Stomach (tissue), 9 donors: Measurements from ENCODE around the gene ZC3H14. TPM values are rescaled to one million over a fixed set of nuclear protein-coding genes. Genes with fewer than 3 reads are reported as not detected.

ENCODE experiments used
- DNase-seq, 2 donors: peaks; one replicate each; pipeline versions ENCODE4 v3.0.0 to v3.0.0-alpha.2; 2013 to 2019
- H3K27ac ChIP-seq, 5 donors: fragments of 200-600 bp in 4 of 5; sonication (generic) in 4 of 5; one replicate each; pipeline ENCODE4 v1.5.1; 2013 to 2019; ENCODE audit warnings: mild to moderate bottlenecking in 1 of 5, moderate library complexity in 1 of 5
- H3K27me3 ChIP-seq, 3 donors: fragments of 200-600 bp; sonication (generic); one replicate each; pipeline ENCODE4 v1.5.1; 2017 to 2019; ENCODE audit warnings: mixed run types in 1 of 3
- H3K36me3 ChIP-seq, 4 donors: fragments of 200-600 bp; sonication (generic); 1 replicate in 3 of 4; 2 replicates in 1 of 4; pipeline ENCODE4 v1.5.1; 2016 to 2019
- H3K4me1 ChIP-seq, 4 donors: fragments of 200-600 bp; sonication (generic); one replicate each; pipeline ENCODE4 v1.5.1; 2016 to 2019
- H3K4me3 ChIP-seq, 4 donors: fragments of 200-600 bp; sonication (generic) in 3 of 4; one replicate each; pipeline ENCODE4 v1.5.1; 2016 to 2019; ENCODE audit warnings: mild to moderate bottlenecking in 1 of 4
- H3K9me3 ChIP-seq, 4 donors: fragments of 200-600 bp; sonication (generic); one replicate each; pipeline ENCODE4 v1.5.1; 2016 to 2019
- CTCF ChIP-seq, 7 experiments: fragments of 450-650 bp in 4 of 7; fragments of 200-600 bp in 3 of 7; sonication (generic) in 3 of 7; IDR thresholded peaks; one replicate each; pipeline ENCODE4 v1.5.1; 2016 to 2019; ENCODE audit warnings: antibody characterized with exemption in 7 of 7, control low read depth in 2 of 7, mild to moderate bottlenecking in 1 of 7
- EP300 ChIP-seq: sonication (generic); formaldehyde crosslinking; IDR thresholded peaks from one replicate; pipeline ENCODE4 v1.6.1; 2017; ENCODE audit warnings: antibody characterized with exemption
- POLR2A ChIP-seq, 4 donors: fragments of 450-650 bp; IDR thresholded peaks; one replicate each; pipeline ENCODE4 v1.6.1; 2016; ENCODE audit warnings: antibody characterized with exemption in 4 of 4, control low read depth in 2 of 4, mild to moderate bottlenecking in 1 of 4, moderate library complexity in 1 of 4
- POLR2AphosphoS5 ChIP-seq, 3 donors: sonication (generic); formaldehyde crosslinking; IDR thresholded peaks; one replicate each; pipeline ENCODE4 v1.6.1; 2016; ENCODE audit warnings: antibody characterized with exemption in 3 of 3
- WGBS, 5 donors: extraction: QIAGEN DNeasy Blood & Tissue Kit in 3 of 5; methylation state at CpG; one replicate each; pipeline versions ENCODE4 v1.1.5 to v1.1.7; 2013 to 2018; 5-methylcytosine and 5-hydroxymethylcytosine counted together
- intact Hi-C: fragments of 100-400 bp; cut with DNase I; formaldehyde crosslinking; loops from one replicate; pipeline ENCODE4 v1.15.1; 2023; ENCODE audit warnings: low total_unique reads
- polyA plus RNA-seq, 3 donors: library from polyadenylated mRNA; stranded (reverse); fragments of 200-250 nt; gene quantifications; one replicate each; pipeline ENCODE4 v1.2.3, GENCODE V29; 2013
- total RNA-seq, 5 donors: library from RNA; depleted of rRNA; stranded (reverse); fragments of >200 nt; gene quantifications; one replicate each; pipeline versions ENCODE4 v1.1.0 to v1.2.3, GENCODE V29; 2014 to 2016
- donor health status: healthy with polysubstance abuse.
- donor health status: Bipolar disorder and iron deficiency.
- donor health status: healthy.

ZC3H14 gene
- total and polyA plus RNA-seq, 8 donors: 18.0 to 83.9 (median 62.2) TPM

DNA sequence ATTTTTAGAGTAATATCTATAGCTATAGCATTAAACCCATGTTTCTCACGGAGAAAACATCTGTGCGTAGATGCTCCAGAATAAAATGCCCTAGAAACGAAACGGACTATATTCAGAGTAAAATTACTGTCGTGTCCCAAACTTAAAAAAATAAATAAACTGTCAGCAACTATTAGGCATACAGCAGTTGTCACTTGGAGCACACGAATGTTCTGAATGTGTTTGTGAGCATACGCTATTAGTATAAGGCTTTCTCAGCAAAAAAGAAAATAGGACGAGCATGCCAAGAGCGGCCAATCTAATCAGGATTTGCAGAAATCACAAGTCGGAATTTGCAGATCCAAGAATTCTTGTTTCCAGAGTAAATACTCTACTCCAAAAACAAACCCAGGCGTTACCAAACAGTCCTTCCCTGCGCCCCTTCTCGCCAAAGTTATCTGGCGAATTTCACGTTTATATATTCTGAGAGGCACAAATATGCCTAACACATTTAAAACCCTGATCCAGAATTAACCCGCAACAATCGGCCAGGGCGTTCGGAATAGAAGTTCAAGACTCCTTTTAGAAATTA is 8.9 kb upstream of the ZC3H14 start:
- no peaks in the 10 kb centered on the region for H3K9me3 ChIP-seq
- peaks cover 21 to 53% (median 48%) of the 10 kb centered on the region in 4 donors for H3K4me1 ChIP-seq
- WGBS, 5 donors: 2 to 3% (median 2%) methylated on average over 19 of the region's 19 CpGs
- intact Hi-C loops: no loop called here
- TF ChIP-seq POLR2A (IDR thresholded peaks at IDR 0.05): no peak
- H3K27me3 ChIP-seq: peaks cover 0 to 29% (median 0%) of the 10 kb centered on the region in 3 donors
- peak overlapping the region; percentile 61 to 76 (median 72) for H3K4me3 ChIP-seq
- peak overlapping the region; percentile 89 to 95 (median 91) for H3K27ac ChIP-seq
- H3K36me3 ChIP-seq: peaks cover 0 to 12% (median 10%) of the 10 kb centered on the region in 4 donors
- peak in 1 of 2 donors; percentile 48 for DNase-seq

- TF ChIP-seq POLR2A (IDR thresholded peaks at IDR 0.05) (peak in 1 of 4 donors; percentile 26), CTCF (IDR thresholded peaks at IDR 0.05) (no peak), EP300 (no peak), POLR2AphosphoS5 (IDR thresholded peaks at IDR 0.05) (peak in 2 of 3 donors; percentile 33 to 63)
- 0 to 1% (median 0%) methylated on average over 53 to 103 of the region's 103 CpGs for WGBS, 5 donors
- Histone ChIP-seq H3K4me3 (peak within 1 kb of the TSS; percentile 61 to 76 (median 72)), H3K27me3 (peaks cover 0 to 29% (median 0%) of the 10 kb centered on the region in 3 donors), H3K36me3 (peaks cover 0 to 5% (median 5%) of the 10 kb centered on the region in 4 donors), H3K27ac (peak within 1 kb of the TSS; percentile 89 to 95 (median 91)), H3K4me1 (peaks cover 21 to 46% (median 43%) of the 10 kb centered on the region in 4 donors), H3K9me3 (no peaks in the 10 kb centered on the region)
- peak; percentile 76 to 93 for DNase-seq
- intact Hi-C loops: no loop called here
Measured at GRCh38 chr14:88554457-88555286, 8.2 kb upstream of the ZC3H14 start, which contains the start of gene PTPN21. TSS of gene PTPN21 (minus strand) at chr14:88555007. CDS start at chr14:88550417, 4,590 bp downstream.

DNA sequence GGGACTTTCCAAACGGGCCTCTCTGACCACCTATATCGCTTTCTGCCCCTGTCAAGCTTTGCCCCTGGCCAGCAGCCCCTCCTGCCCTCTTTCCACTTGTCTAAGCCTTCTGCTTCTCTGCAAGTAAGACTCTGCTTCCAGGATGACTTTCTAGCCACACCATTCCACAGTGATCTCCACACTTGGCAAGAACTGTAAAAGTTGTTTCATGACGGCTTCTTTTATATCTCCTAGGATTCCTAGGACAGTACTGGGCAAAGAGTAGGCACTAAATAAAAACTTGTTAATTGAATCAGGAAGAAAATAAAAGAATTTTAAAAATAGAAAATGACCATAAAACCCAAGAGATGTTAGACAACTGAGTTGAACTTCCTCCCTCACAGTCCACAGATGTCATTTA is 6.3 kb upstream of the ZC3H14 start:
- Histone ChIP-seq H3K4me3 (no peak overlapping the region), H3K27ac (no peak overlapping the region), H3K9me3 (no peaks in the 10 kb centered on the region), H3K36me3 (no peaks in the 10 kb centered on the region), H3K27me3 (peaks cover 0 to 27% (median 0%) of the 10 kb centered on the region in 3 donors), H3K4me1 (peaks cover 11 to 29% (median 27%) of the 10 kb centered on the region in 4 donors)
- 50 to 62% (median 58%) methylated on average over 3 of the region's 3 CpGs for WGBS, 5 donors
- intact Hi-C loops: no loop called here
- TF ChIP-seq CTCF (IDR thresholded peaks at IDR 0.05) (no peak), EP300 (no peak), POLR2AphosphoS5 (IDR thresholded peaks at IDR 0.05) (no peak), POLR2A (IDR thresholded peaks at IDR 0.05) (no peak)
- no peak for DNase-seq

DNA sequence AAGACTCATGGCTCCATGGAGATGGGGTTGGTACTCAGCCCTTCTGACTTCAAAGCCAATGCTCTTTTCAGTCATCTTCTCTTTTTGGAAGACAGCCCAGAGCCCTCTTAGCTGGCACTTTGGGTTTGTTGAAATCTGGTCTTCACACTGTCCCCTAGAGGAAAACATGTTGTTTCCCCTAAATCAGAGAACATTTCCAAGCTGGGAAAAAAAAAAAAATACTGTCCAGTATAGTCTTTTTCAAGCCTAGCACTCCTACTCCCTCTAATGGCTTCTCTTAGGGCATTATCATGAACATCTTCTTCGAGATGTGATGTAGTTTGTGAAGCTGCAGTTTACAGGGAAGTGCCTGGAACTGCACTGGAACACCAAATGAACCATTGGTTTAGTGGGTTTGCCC is 3.0 kb upstream of the ZC3H14 start:
- peak in 1 of 2 donors; percentile 36 for DNase-seq
- Histone ChIP-seq H3K36me3 (no peaks in the 10 kb centered on the region), H3K27me3 (peaks cover 0 to 9% (median 0%) of the 10 kb centered on the region in 3 donors), H3K9me3 (no peaks in the 10 kb centered on the region), H3K4me1 (peaks cover 9 to 25% (median 18%) of the 10 kb centered on the region in 4 donors), H3K27ac (no peak overlapping the region), H3K4me3 (no peak overlapping the region)
- intact Hi-C loops: no loop called here
- TF ChIP-seq CTCF (IDR thresholded peaks at IDR 0.05): peak in 1 of 7 experiments; percentile 14
- no peak for TF ChIP-seq EP300
- WGBS, 5 donors: 0 to 14% (median 6%) methylated on average over 1 of the region's 1 CpG
